HepG2 (cell line): ENCODE data around the gene NOA1. TPM values are rescaled to one million over a fixed set of nuclear protein-coding genes. Genes with fewer than 3 reads are reported as not detected.

ENCODE experiments used
- ARID4A ChIP-seq: sonication (generic); formaldehyde crosslinking; IDR thresholded peaks from 2 replicates; pipeline ENCODE4 v1.5.0; 2020; ENCODE audit warnings: mild to moderate bottlenecking, missing genetic modification reagents, borderline replicate concordance
- DZIP1 ChIP-seq: sonication (generic); formaldehyde crosslinking; IDR thresholded peaks from 2 replicates; pipeline ENCODE4 v1.5.0; 2020; ENCODE audit warnings: mild to moderate bottlenecking, missing genetic modification reagents
- FOXC1 ChIP-seq: sonication (generic); formaldehyde crosslinking; IDR thresholded peaks from 2 replicates; pipeline ENCODE4 v1.8.0; 2022; ENCODE audit warnings: mild to moderate bottlenecking, missing genetic modification reagents, borderline replicate concordance
- HMG20B ChIP-seq: conservative IDR thresholded peaks from 2 replicates; pipeline ENCODE4 v1.6.1; 2016; ENCODE audit warnings: missing genetic modification reagents, missing compliant biosample characterization
- HNF1A ChIP-seq, 2 experiments: sonication (generic) in 1 of 2; formaldehyde crosslinking in 1 of 2; IDR thresholded peaks; 2 replicates each; pipeline versions ENCODE4 v1.4.0 to v1.6.1; 2016 to 2020; ENCODE audit warnings: borderline replicate concordance in 1 of 2, low read depth in 1 of 2, mild to moderate bottlenecking in 1 of 2, missing genetic modification reagents in 1 of 2
- PBX3 ChIP-seq: sonication (generic); formaldehyde crosslinking; IDR thresholded peaks from 2 replicates; pipeline ENCODE4 v1.8.1; 2023; ENCODE audit warnings: missing genetic modification reagents, inconsistent platforms, borderline replicate concordance
- PRMT3 ChIP-seq: sonication (generic); formaldehyde crosslinking; IDR thresholded peaks from 2 replicates; pipeline ENCODE4 v1.8.1; 2022; ENCODE audit warnings: low read depth, mild to moderate bottlenecking, moderate library complexity, missing genetic modification reagents, borderline replicate concordance
- ZBTB26 ChIP-seq: IDR thresholded peaks from 2 replicates; pipeline ENCODE4 v1.6.1; 2016; ENCODE audit warnings: missing compliant biosample characterization, missing genetic modification reagents, borderline replicate concordance
- ZBTB34 ChIP-seq: sonication (generic); formaldehyde crosslinking; IDR thresholded peaks from 2 replicates; pipeline ENCODE4 v1.8.0; 2022; ENCODE audit warnings: mild to moderate bottlenecking, missing genetic modification reagents
- ZBTB42 ChIP-seq: sonication (generic); formaldehyde crosslinking; IDR thresholded peaks from 2 replicates; pipeline ENCODE4 v1.5.0; 2020; ENCODE audit warnings: mild to moderate bottlenecking, missing genetic modification reagents
- ZNF224 ChIP-seq: sonication (generic); formaldehyde crosslinking; IDR thresholded peaks from 2 replicates; pipeline ENCODE4 v1.5.0; 2020; ENCODE audit warnings: mild to moderate bottlenecking, missing genetic modification reagents
- polyA plus RNA-seq, 8 experiments: library from polyadenylated mRNA; depleted of rRNA in 3 of 8; stranded (reverse) in 7 of 8; unstranded in 1 of 8; fragments of >200 nt; fragmentation: Illumina TruSeq in 4 of 8; extraction: Trizol in 4 of 8; gene quantifications; 2 replicates each; pipeline versions ENCODE4 v1.2.1 to v1.2.3, GENCODE V29; 2011 to 2016; ENCODE audit warnings: low read depth in 4 of 8, missing spikeins in 1 of 8, mixed read lengths in 1 of 8; ENCODE audit not compliant: insufficient read depth in 1 of 8
- total RNA-seq, 5 experiments: library from RNA; depleted of rRNA; stranded (reverse); fragments of >200 nt; fragmentation: Illumina TruSeq; extraction: Trizol; gene quantifications; 2 replicates each; pipeline ENCODE4 v1.2.3, GENCODE V29; 2016; ENCODE audit warnings: low read depth in 1 of 5

Gene NOA1
- total and polyA plus RNA-seq, 2 of the 13 experiments (the other 11 are each of a cell fraction or from before 2014, with no cell fraction given): 17.3 to 19.0 TPM

- no peak for TF ChIP-seq HNF1A (IDR thresholded peaks at IDR 0.05; ENCODE audit: low read depth)
- no peak for TF ChIP-seq HNF1A (CRISPR knock-in tag; IDR thresholded peaks at IDR 0.05; ENCODE audit: borderline replicate concordance)
- 0 out of 2 replicates have a peak, but pooled peaks have one; percentile 82 for TF ChIP-seq PRMT3 (CRISPR knock-in tag)
- TF ChIP-seq ZBTB42: peak; percentile 18; the same call in 1 of the 2 replicates
- TF ChIP-seq ZNF224 (CRISPR knock-in tag): no peak
- TF ChIP-seq HMG20B (CRISPR knock-in tag): no peak
- peak; percentile 81 for TF ChIP-seq ARID4A (CRISPR knock-in tag)
- no peak for TF ChIP-seq ZBTB26 (CRISPR knock-in tag)
- 0 out of 2 replicates have a peak, but pooled peaks have one; percentile 29 for TF ChIP-seq DZIP1
- 0 out of 2 replicates have a peak, but pooled peaks have one; percentile 27 for TF ChIP-seq ZBTB34 (CRISPR knock-in tag)
- TF ChIP-seq PBX3 (CRISPR knock-in tag): no peak
- 0 out of 2 replicates have a peak, but pooled peaks have one; percentile 20 for TF ChIP-seq FOXC1 (CRISPR knock-in tag)
Observed at GRCh38 chr4:56976837-56977320, 527 bp downstream of the NOA1 start (continued).
